K562 (cell line): Measurements from ENCODE around the gene GABARAPL2. TPM values are rescaled to one million over a fixed set of nuclear protein-coding genes. Genes with fewer than 3 reads are reported as not detected.
A peak's percentile ranks its signal among the peaks of the same experiment; 100 is the strongest.

Experiments used
- ATAC-seq: fragments of 200-7000 bp; cut with Tn5 transposase; 3 replicates; pipeline ENCODE4 v1.9.1; 2020; ENCODE audit warnings: moderate library complexity
- BruUV-seq: library from RNA; stranded (reverse); fragments of 400-500 nt; replicated peaks from 2 replicates; lab custom pipeline; 2021; lab: Mats Ljungman, UMichigan
- CTCF ChIA-PET: fragments of 300-600 bp; formaldehyde crosslinking; extraction: SDS; loops from one replicate; lab custom pipeline; 2021; ENCODE audit warnings: low intra/inter-chr PET ratio; lab: Yijun Ruan, JAX
- POLR2A ChIA-PET: fragments of 300-600, 350-650 bp; sonication (Branson Sonifier 250); formaldehyde crosslinking; extraction: SDS; loops from one replicate; lab custom pipeline; 2021; ENCODE audit warnings: antibody characterized with exemption, inconsistent platforms; lab: Yijun Ruan, JAX
- DNase-seq, 4 experiments: peaks; one replicate each; pipeline versions ENCODE4 v3.0.0 to v3.0.0-alpha.2; 2011 to 2018; ENCODE audit warnings: low spot score in 3 of 4, mixed read lengths in 3 of 4; ENCODE audit errors: extremely low read depth in 1 of 4
- FAIRE-seq: peaks from 2 replicates; lab custom pipeline; 2011; peaks lifted over from hg19 to GRCh38; lab: Jason Lieb, UNC
- H2AFZ ChIP-seq: 2 replicates; pipeline ENCODE4 v1.6.0; 2011; ENCODE audit warnings: low read depth, low read length, control low read depth, inconsistent platforms
- H3K27ac ChIP-seq: fragments of 200-600 bp; 3 replicates; pipeline ENCODE4 v1.8.0; 2011; ENCODE audit warnings: low read depth, mild to moderate bottlenecking, control low read depth, inconsistent platforms, low read length, moderate library complexity, mixed read lengths; ENCODE audit errors: extremely low read depth
- H3K27me3 ChIP-seq, 2 experiments: fragments of 300-600 bp in 1 of 2; 2 replicates in 1 of 2; 3 replicates in 1 of 2; pipeline versions ENCODE4 v1.6.0 to v1.8.0; 2011; ENCODE audit warnings: inconsistent platforms in 2 of 2, low read length in 2 of 2, mild to moderate bottlenecking in 1 of 2, mixed read lengths in 1 of 2, moderate library complexity in 1 of 2; ENCODE audit not compliant: control insufficient read depth in 2 of 2, insufficient read depth in 2 of 2
- H3K36me3 ChIP-seq: fragments of 300-600 bp; 3 replicates; pipeline ENCODE4 v1.8.0; 2011; ENCODE audit warnings: mild to moderate bottlenecking, low read length, inconsistent platforms; ENCODE audit not compliant: control insufficient read depth, insufficient read depth
- H3K4me1 ChIP-seq, 2 experiments: fragments of 200-600 bp in 1 of 2; replicated peaks in 1 of 2; 2 replicates in 1 of 2; 3 replicates in 1 of 2; pipeline versions ENCODE4 v1.5.1 to v1.8.0; 2011; ENCODE audit warnings: inconsistent platforms in 2 of 2, low read length in 2 of 2, mild to moderate bottlenecking in 1 of 2, mixed read lengths in 1 of 2, moderate library complexity in 1 of 2; ENCODE audit not compliant: control insufficient read depth in 2 of 2, insufficient read depth in 2 of 2
- H3K4me2 ChIP-seq: 2 replicates; pipeline ENCODE4 v1.6.1; 2011; ENCODE audit warnings: low read length, control low read depth, inconsistent platforms, mixed read lengths; ENCODE audit not compliant: insufficient read depth
- H3K4me3 ChIP-seq: fragments of 200-600 bp; sonication (generic), shearing (Covaris generic); 2 replicates; pipeline ENCODE4 v1.5.1; 2016; ENCODE audit warnings: control low read depth, inconsistent platforms
- H3K79me2 ChIP-seq: fragments of 200-600 bp; 3 replicates; pipeline ENCODE4 v1.8.0; 2011; ENCODE audit warnings: low read length, inconsistent platforms; ENCODE audit not compliant: control insufficient read depth, insufficient read depth
- H3K9ac ChIP-seq, 2 experiments: 2 replicates each; pipeline versions ENCODE4 v1.6.0 to v1.6.1; 2011; ENCODE audit warnings: low read depth in 2 of 2, low read length in 2 of 2, control low read depth in 1 of 2, inconsistent platforms in 1 of 2, mild to moderate bottlenecking in 1 of 2, mixed read lengths in 1 of 2; ENCODE audit not compliant: insufficient read depth in 1 of 2
- H3K9me1 ChIP-seq: one replicate; pipeline ENCODE4 v1.6.0; 2011; ENCODE audit warnings: inconsistent platforms, mild to moderate bottlenecking, low read length, moderate library complexity; ENCODE audit not compliant: control insufficient read depth, insufficient read depth
- H3K9me3 ChIP-seq: replicated peaks from 2 replicates; pipeline ENCODE4 v1.5.1; 2011; ENCODE audit warnings: low read depth, low read length, inconsistent platforms; ENCODE audit not compliant: control insufficient read depth, insufficient read depth
- H4K20me1 ChIP-seq: replicated peaks from 2 replicates; pipeline ENCODE4 v1.6.1; 2011; ENCODE audit warnings: low read length, inconsistent platforms, mixed read lengths; ENCODE audit not compliant: control insufficient read depth, insufficient read depth
- ARID4B ChIP-seq: sonication (generic); formaldehyde crosslinking; IDR thresholded peaks from 2 replicates; pipeline ENCODE4 v1.8.0; 2022; ENCODE audit warnings: mild to moderate bottlenecking, missing genetic modification reagents
- CSDE1 ChIP-seq, 2 experiments: fragments of 450-650 bp; IDR thresholded peaks; 2 replicates each; pipeline ENCODE4 v1.6.1; 2016; ENCODE audit warnings: mild to moderate bottlenecking in 1 of 2
- HDAC3 ChIP-seq: fragments of 450-650 bp; IDR thresholded peaks from 2 replicates; pipeline ENCODE4 v1.6.1; 2018; ENCODE audit warnings: borderline replicate concordance, mild to moderate bottlenecking, moderate library complexity; ENCODE audit not compliant: partially characterized antibody
- MYC ChIP-seq, 2 experiments: fragments of 250-450 bp in 1 of 2; sonication (Bioruptor Pico) in 1 of 2; IDR thresholded peaks; 2 replicates each; pipeline versions ENCODE4 v1.5.1 to v1.6.1; 2012 to 2021; ENCODE audit warnings: low read depth in 2 of 2, borderline replicate concordance in 1 of 2, improper control_type of control experiment in 1 of 2, low read length in 1 of 2, mild to moderate bottlenecking in 1 of 2, moderate library complexity in 1 of 2
- MYNN ChIP-seq, 2 experiments: sonication (generic); formaldehyde crosslinking in 1 of 2; IDR thresholded peaks; 2 replicates each; pipeline versions ENCODE4 v1.5.0 to v1.6.1; 2016 to 2020; ENCODE audit warnings: antibody characterized with exemption in 1 of 2, missing genetic modification reagents in 1 of 2
- POLR2G ChIP-seq: fragments of 200-400 bp; formaldehyde crosslinking; IDR thresholded peaks from 2 replicates; pipeline ENCODE4 v1.6.1; 2017; ENCODE audit warnings: low read depth, mild to moderate bottlenecking, antibody characterized with exemption, low read length, moderate library complexity
- PYGO2 ChIP-seq: fragments of 450-650 bp; IDR thresholded peaks from 2 replicates; pipeline ENCODE4 v1.6.1; 2016; ENCODE audit warnings: mild to moderate bottlenecking, missing genetic modification characterization, moderate library complexity, missing compliant biosample characterization
- ZNF121 ChIP-seq: sonication (generic); formaldehyde crosslinking; conservative IDR thresholded peaks from 2 replicates; pipeline ENCODE4 v1.8.0; 2022; ENCODE audit warnings: missing genetic modification reagents
- WGBS: fragments of 100-300 bp; shearing (Covaris generic); methylation state at CpG from one replicate; pipeline ENCODE4 v1.1.6; 2016; ENCODE audit warnings: low coverage, mixed read lengths; ENCODE audit not compliant: insufficient coverage; ENCODE audit errors: missing lambda C conversion rate; 5-methylcytosine and 5-hydroxymethylcytosine counted together
- in situ Hi-C: fragments of 300-500 bp; cut with MboI; formaldehyde crosslinking; loops from 4 replicates; pipeline ENCODE4 v1.15.0; 2018; ENCODE audit warnings: inconsistent platforms, mixed read lengths
- intact Hi-C: fragments of 100-400 bp; cut with micrococcal nuclease; formaldehyde crosslinking; loops from 2 replicates; pipeline ENCODE4 v1.14.2; 2022
- polyA plus RNA-seq, 8 experiments: library from polyadenylated mRNA; depleted of rRNA in 4 of 8; stranded (reverse) in 5 of 8; unstranded in 3 of 8; fragments of >200 nt; fragmentation: Nextera tagmentation in 2 of 8; fragmentation: Illumina TruSeq in 1 of 8; extraction: Ambion mirVana in 2 of 8; extraction: Trizol in 1 of 8; gene quantifications; 2 replicates each; pipeline versions ENCODE4 v1.2.1 to v1.2.3, GENCODE V29; 2011 to 2014; ENCODE audit warnings: inconsistent platforms in 1 of 8, missing spikeins in 1 of 8
- total RNA-seq, 7 experiments: library from RNA; depleted of rRNA in 6 of 7; stranded (reverse); fragments of >200 nt in 6 of 7; fragmentation: Illumina TruSeq in 2 of 7; extraction: Trizol in 2 of 7; gene quantifications; 2 replicates each; pipeline versions ENCODE4 v1.2.1 to v1.2.3, GENCODE V29; 2011 to 2021; ENCODE audit warnings: low replicate concordance in 1 of 7
- TF ChIP-seq, protein P1 (sequence below): sonication (generic); formaldehyde crosslinking; IDR thresholded peaks from 2 replicates; pipeline ENCODE4 v1.9.0; 2022; ENCODE audit warnings: mild to moderate bottlenecking, missing genetic modification reagents

Gene GABARAPL2
- total and polyA plus RNA-seq, 9 of the 15 experiments (the other 6 are each of a cell fraction or from before 2014, with no cell fraction given): 42.1 to 288 (median 91.8) TPM

- Histone ChIP-seq H3K4me2 (no peak overlapping the region), H3K27me3 (peaks cover 20 to 44% of the 10 kb centered on the region in 2 experiments), H3K27ac (no peak overlapping the region), H3K4me3 (no peak overlapping the region), H3K9me3 (no peaks in the 10 kb centered on the region), H3K9me1 (no peaks in the 10 kb centered on the region), H3K79me2 (no peaks in the 10 kb centered on the region), H3K9ac (peak overlapping the region in 1 of 2 experiments; percentile 56; a peak in 1 of 4 replicates), H3K36me3 (no peaks in the 10 kb centered on the region), H3K4me1 (peaks cover 0 to 10% of the 10 kb centered on the region in 2 experiments; a peak in 1 of 5 replicates), H4K20me1 (peaks cover 4% of the 10 kb centered on the region; the same call in 1 of the 2 replicates), H2AFZ (no peak overlapping the region)
- ChIA-PET CTCF (no interaction called here), POLR2A (interaction anchor here (0.6 to 5.1 kb wide), 10 partner anchors 9 to 1225 kb away, joined by 3 to 27 read pairs (median 4); no protein-coding TSS in a partner anchor)
- in situ Hi-C loops (no loop called here), intact Hi-C loops (no loop called here)
- no peak for TF ChIP-seq HDAC3
- peak; percentile 43 for TF ChIP-seq POLR2G
- FAIRE-seq: no peak
- BruUV-seq: no TSS peak
- no peak for ATAC-seq
- no peak for DNase-seq
- 44% methylated on average over 34 of the region's 34 CpGs for WGBS
These were observed 30.9 kb upstream of the GABARAPL2 start for GRCh38 chr16:75535211-75535843.

GRCh38 chr16:75535901-75536300 is 30.3 kb upstream of the GABARAPL2 start, which contains the start of gene CHST5:
CHST5 (minus strand) TSS chr16:75536108; CDS start chr16:75530384, 5,724 bp downstream.
- intact Hi-C loops (no loop called here), in situ Hi-C loops (no loop called here)
- POLR2A ChIA-PET: interaction anchor here (0.6 to 5.1 kb wide), 4 partner anchors 9 to 1225 kb away, joined by 3 to 27 read pairs (median 6); no protein-coding TSS in a partner anchor
- DNase-seq: no peak
- Histone ChIP-seq H3K4me1 (peaks cover 0 to 10% of the 10 kb centered on the region in 2 experiments; a peak in 1 of 5 replicates), H4K20me1 (peaks cover 4% of the 10 kb centered on the region; the same call in 1 of the 2 replicates), H3K9me1 (no peaks in the 10 kb centered on the region), H2AFZ (no peak within 1 kb of the TSS), H3K4me3 (no peak within 1 kb of the TSS), H3K27ac (no peak within 1 kb of the TSS), H3K79me2 (no peaks in the 10 kb centered on the region), H3K9ac (peak within 1 kb of the TSS in 1 of 2 experiments; percentile 56; a peak in 1 of 4 replicates), H3K4me2 (no peak within 1 kb of the TSS), H3K9me3 (no peaks in the 10 kb centered on the region), H3K27me3 (peaks cover 17 to 38% of the 10 kb centered on the region in 2 experiments), H3K36me3 (no peaks in the 10 kb centered on the region)
- CTCF ChIA-PET: no interaction called here
- no TSS peak for BruUV-seq
- FAIRE-seq: no peak
- ATAC-seq: no peak
- 40% methylated on average over 7 of the region's 7 CpGs for WGBS
- no peak for TF ChIP-seq PYGO2 (tag)
- no peak for TF ChIP-seq ARID4B (CRISPR knock-in tag)
- no peak for TF ChIP-seq ZNF121
- no peak for TF ChIP-seq MYNN (IDR thresholded peaks at IDR 0.05)
- TF ChIP-seq MYNN (CRISPR knock-in tag; IDR thresholded peaks at IDR 0.05): no peak
- TF ChIP-seq CSDE1 (IDR thresholded peaks at IDR 0.05): no peak
- TF ChIP-seq, protein P1, sequence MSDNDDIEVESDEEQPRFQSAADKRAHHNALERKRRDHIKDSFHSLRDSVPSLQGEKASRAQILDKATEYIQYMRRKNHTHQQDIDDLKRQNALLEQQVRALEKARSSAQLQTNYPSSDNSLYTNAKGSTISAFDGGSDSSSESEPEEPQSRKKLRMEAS (CRISPR knock-in tag): no peak
- TF ChIP-seq MYC (IDR thresholded peaks at IDR 0.05; ENCODE audit: low read depth, low read length): no peak
- TF ChIP-seq MYC (CRISPR knock-in tag; IDR thresholded peaks at IDR 0.05; ENCODE audit: borderline replicate concordance, low read depth): no peak
